Activated CD8-positive, alpha-beta memory T cell treated with anti-CD3 and anti-CD28 coated beads, Interleukin-2, amount 10 ng/mL, durations not matched to agents 7 days and 5 days (primary cell): ENCODE data around the gene ZDHHC3. TPM values are rescaled to one million over a fixed set of nuclear protein-coding genes. Genes with fewer than 3 reads are reported as not detected.
A peak's percentile ranks its signal among the peaks of the same experiment; 100 is the strongest.
"Not testable (repeated sequence)": the region's sequence is repeated elsewhere in the genome, so short reads cannot be mapped to it uniquely, and the experiment has no call there.

Source experiments
- ATAC-seq: fragments of 150-1000 bp; cut with Tn5 transposase; one replicate; pipeline ENCODE4 v1.10.0; 2021; ENCODE audit warnings: moderate library complexity
- CTCF ChIA-PET: fragments of 350-600 bp; sonication (Branson Sonifier 250); formaldehyde crosslinking; loops from one replicate; lab custom pipeline; 2021; ENCODE audit warnings: antibody characterized with exemption; lab: Charles Lee
- DNase-seq: peaks from one replicate; pipeline ENCODE4 v3.0.0-alpha.2; 2020
- H3K27ac Mint-ChIP-seq: one replicate; pipeline ENCODE4 v1.8.0; 2021; ENCODE audit warnings: mild to moderate bottlenecking, mixed read lengths
- H3K27me3 Mint-ChIP-seq: one replicate; pipeline ENCODE4 v1.8.0; 2021; ENCODE audit warnings: mixed read lengths
- H3K36me3 Mint-ChIP-seq: one replicate; pipeline ENCODE4 v1.8.0; 2021; ENCODE audit warnings: mild to moderate bottlenecking, mixed read lengths
- H3K4me1 Mint-ChIP-seq: one replicate; pipeline ENCODE4 v1.8.0; 2021; ENCODE audit warnings: mixed read lengths
- H3K4me3 Mint-ChIP-seq: one replicate; pipeline ENCODE4 v1.8.0; 2021; ENCODE audit warnings: mild to moderate bottlenecking, moderate library complexity, mixed read lengths
- H3K9me3 Mint-ChIP-seq: one replicate; pipeline ENCODE4 v1.8.0; 2022; ENCODE audit warnings: low read depth, mixed read lengths
- total RNA-seq, 2 experiments: library from RNA; stranded (reverse); gene quantifications; one replicate each; pipeline ENCODE4 v1.2.3, GENCODE V29; 2021

The ZDHHC3 gene
- total RNA-seq, 2 experiments from 2014 or later = 54.0 to 54.9 TPM

- no peak for DNase-seq
Observed at GRCh38 chr3:44991326-44991725, 15.4 kb upstream of the ZDHHC3 start.

GRCh38 chr3:44989636-44990373, 13.8 kb upstream of the ZDHHC3 start:
- peaks cover 27% of the 10 kb centered on the region for H3K4me1 Mint-ChIP-seq
- H3K36me3 Mint-ChIP-seq = peaks cover 43% of the 10 kb centered on the region
- no peak overlapping the region for H3K4me3 Mint-ChIP-seq
- no peaks in the 10 kb centered on the region for H3K9me3 Mint-ChIP-seq
- CTCF ChIA-PET = no interaction called here
- DNase-seq (no peak), ATAC-seq (no peak)
- H3K27ac Mint-ChIP-seq = no peak overlapping the region
- H3K27me3 Mint-ChIP-seq = no peaks in the 10 kb centered on the region

More at GRCh38 chr3:44991326-44991725, 15.4 kb upstream of the ZDHHC3 start:
- CTCF ChIA-PET = interaction anchor here (1.2 to 2.9 kb wide), 3 partner anchors 9 to 16 kb away, joined by 4 to 17 read pairs (median 5); partner anchors contain the start of genes EXOSC7 and ZDHHC3
- ATAC-seq = no peak
- Mint-ChIP-seq H3K36me3 (peaks cover 40% of the 10 kb centered on the region), H3K27me3 (no peaks in the 10 kb centered on the region), H3K9me3 (no peaks in the 10 kb centered on the region), H3K27ac (peak overlapping the region; percentile 49), H3K4me1 (peaks cover 25% of the 10 kb centered on the region), H3K4me3 (no peak overlapping the region)

GRCh38 chr3:44989141-44989540, 13.2 kb upstream of the ZDHHC3 start:
- no peaks in the 10 kb centered on the region for H3K9me3 Mint-ChIP-seq
- no peak overlapping the region for H3K4me3 Mint-ChIP-seq
- CTCF ChIA-PET = interaction anchor here (0.9 to 1.1 kb wide), 2 partner anchors 12 to 22 kb away, joined by 3 to 5 read pairs; no protein-coding TSS in a partner anchor
- H3K4me1 Mint-ChIP-seq = peaks cover 30% of the 10 kb centered on the region
- H3K27me3 Mint-ChIP-seq = no peaks in the 10 kb centered on the region
- ATAC-seq (no peak), DNase-seq (no peak)
- H3K36me3 Mint-ChIP-seq = peaks cover 40% of the 10 kb centered on the region
- H3K27ac Mint-ChIP-seq = no peak overlapping the region

- Mint-ChIP-seq H3K9me3 (no peaks in the 10 kb centered on the region), H3K27me3 (no peaks in the 10 kb centered on the region), H3K27ac (no peak overlapping the region), H3K36me3 (peaks cover 34% of the 10 kb centered on the region), H3K4me3 (no peak overlapping the region), H3K4me1 (peaks cover 37% of the 10 kb centered on the region)
- no peak for DNase-seq
- CTCF ChIA-PET = interaction anchor here (0.8 to 1.6 kb wide), 4 partner anchors 11 to 17 kb away, joined by 4 to 8 read pairs (median 6); partner anchors contain the start of genes EXOSC7 and ZDHHC3
- peak; percentile 40 for ATAC-seq
Observed at GRCh38 chr3:44988073-44988472, 12.1 kb upstream of the ZDHHC3 start.

GRCh38 chr3:44987332-44987731, 11.4 kb upstream of the ZDHHC3 start:
- no peak for DNase-seq
- no peaks in the 10 kb centered on the region for H3K9me3 Mint-ChIP-seq
- H3K27me3 Mint-ChIP-seq = no peaks in the 10 kb centered on the region
- CTCF ChIA-PET = interaction anchor here (0.8 to 1.6 kb wide), 4 partner anchors 10 to 18 kb away, joined by 3 to 8 read pairs (median 5); partner anchors contain the start of genes EXOSC7 and ZDHHC3
- no peak for ATAC-seq
- peaks cover 37% of the 10 kb centered on the region for H3K4me1 Mint-ChIP-seq
- H3K27ac Mint-ChIP-seq = no peak overlapping the region
- no peak overlapping the region for H3K4me3 Mint-ChIP-seq
- peaks cover 27% of the 10 kb centered on the region for H3K36me3 Mint-ChIP-seq

GRCh38 chr3:44986330-44986729, 10.4 kb upstream of the ZDHHC3 start:
- not testable (repeated sequence) for H3K27ac Mint-ChIP-seq
- H3K4me1 Mint-ChIP-seq = peaks cover 41% of the 10 kb centered on the region
- CTCF ChIA-PET = interaction anchor here (1.6 kb wide), 1 partner anchor 12 kb away, joined by 6 read pairs; no protein-coding TSS in a partner anchor

GRCh38 chr3:44984335-44984734, 8.4 kb upstream of the ZDHHC3 start:
- CTCF ChIA-PET = interaction anchor here (0.7 to 1.6 kb wide), 5 partner anchors 8 to 945 kb away, joined by 3 to 5 read pairs (median 3); no protein-coding TSS in a partner anchor
- Mint-ChIP-seq H3K27ac (peak overlapping the region; percentile 66), H3K9me3 (no peaks in the 10 kb centered on the region), H3K4me3 (no peak overlapping the region), H3K4me1 (peaks cover 56% of the 10 kb centered on the region), H3K36me3 (peaks cover 10% of the 10 kb centered on the region), H3K27me3 (no peaks in the 10 kb centered on the region)
- ATAC-seq = peak; percentile 88
- peak; percentile 68 for DNase-seq

More at GRCh38 chr3:44986330-44986729, 10.4 kb upstream of the ZDHHC3 start:
- H3K27me3 Mint-ChIP-seq, ATAC-seq, H3K9me3 Mint-ChIP-seq, H3K4me3 Mint-ChIP-seq, DNase-seq: not testable (repeated sequence)
- H3K36me3 Mint-ChIP-seq = peaks cover 21% of the 10 kb centered on the region

GRCh38 chr3:44983484-44983941, 7.5 kb upstream of the ZDHHC3 start:
- H3K27me3 Mint-ChIP-seq = no peaks in the 10 kb centered on the region
- CTCF ChIA-PET = interaction anchor here (1.6 kb wide), 1 partner anchor 9 kb away, joined by 3 read pairs; no protein-coding TSS in a partner anchor

GRCh38 chr3:44982817-44983216, 6.8 kb upstream of the ZDHHC3 start:
- peaks cover 14% of the 10 kb centered on the region for H3K36me3 Mint-ChIP-seq
- H3K9me3 Mint-ChIP-seq = no peaks in the 10 kb centered on the region
- H3K27ac Mint-ChIP-seq = no peak overlapping the region
- ATAC-seq = no peak
- DNase-seq = no peak
- peaks cover 67% of the 10 kb centered on the region for H3K4me1 Mint-ChIP-seq
- H3K4me3 Mint-ChIP-seq = no peak overlapping the region
- CTCF ChIA-PET = no interaction called here
- H3K27me3 Mint-ChIP-seq = no peaks in the 10 kb centered on the region

More at GRCh38 chr3:44983484-44983941, 7.5 kb upstream of the ZDHHC3 start:
- Mint-ChIP-seq H3K9me3 (no peaks in the 10 kb centered on the region), H3K4me3 (no peak overlapping the region), H3K36me3 (peaks cover 10% of the 10 kb centered on the region), H3K4me1 (peaks cover 63% of the 10 kb centered on the region), H3K27ac (no peak overlapping the region)
- ATAC-seq (no peak), DNase-seq (no peak)

- Mint-ChIP-seq H3K4me1 (peaks cover 75% of the 10 kb centered on the region), H3K9me3 (no peaks in the 10 kb centered on the region), H3K27ac (no peak overlapping the region), H3K36me3 (peaks cover 15% of the 10 kb centered on the region), H3K27me3 (no peaks in the 10 kb centered on the region), H3K4me3 (no peak overlapping the region)
- CTCF ChIA-PET = interaction anchor here (1.1 kb wide), 1 partner anchor 11 kb away, joined by 4 read pairs; no protein-coding TSS in a partner anchor
- DNase-seq (no peak), ATAC-seq (no peak)
Observed at GRCh38 chr3:44981751-44982150, 5.8 kb upstream of the ZDHHC3 start.

- DNase-seq (no peak), ATAC-seq (no peak)
- CTCF ChIA-PET = interaction anchor here (1.1 kb wide), 1 partner anchor 11 kb away, joined by 4 read pairs; no protein-coding TSS in a partner anchor
- Mint-ChIP-seq H3K36me3 (peaks cover 13% of the 10 kb centered on the region), H3K4me3 (no peak overlapping the region), H3K27ac (no peak overlapping the region), H3K4me1 (peaks cover 77% of the 10 kb centered on the region), H3K27me3 (no peaks in the 10 kb centered on the region), H3K9me3 (no peaks in the 10 kb centered on the region)
Observed at GRCh38 chr3:44981220-44981619, 5.2 kb upstream of the ZDHHC3 start.

- CTCF ChIA-PET = interaction anchor here (1.5 to 3.2 kb wide), 2 partner anchors 13 to 18 kb away, joined by 6 to 17 read pairs; no protein-coding TSS in a partner anchor
- Mint-ChIP-seq H3K4me3 (peak overlapping the region; percentile 92), H3K9me3 (no peaks in the 10 kb centered on the region), H3K27me3 (no peaks in the 10 kb centered on the region), H3K4me1 (peaks cover 51% of the 10 kb centered on the region), H3K27ac (no peak overlapping the region), H3K36me3 (peaks cover 11% of the 10 kb centered on the region)
- DNase-seq = no peak
- no peak for ATAC-seq
Observed at GRCh38 chr3:44974416-44974815, 1.6 kb downstream of the ZDHHC3 start.

- no peak for ATAC-seq
- Mint-ChIP-seq H3K27me3 (no peaks in the 10 kb centered on the region), H3K9me3 (no peaks in the 10 kb centered on the region), H3K4me1 (peaks cover 62% of the 10 kb centered on the region), H3K36me3 (peaks cover 6% of the 10 kb centered on the region), H3K27ac (no peak overlapping the region), H3K4me3 (no peak overlapping the region)
- CTCF ChIA-PET = no interaction called here
- no peak for DNase-seq
Observed at GRCh38 chr3:44970926-44971490, 5.0 kb downstream of the ZDHHC3 start.
